Suprapubic skin (tissue), 4 donors: ENCODE data around the gene C1QTNF8.

Experiments used
- EP300 ChIP-seq: sonication (generic); formaldehyde crosslinking; IDR thresholded peaks from one replicate; pipeline ENCODE4 v1.6.1; 2017; ENCODE audit warnings: antibody characterized with exemption
- POLR2A ChIP-seq, 2 donors: fragments of 450-650 bp; IDR thresholded peaks; one replicate each; pipeline ENCODE4 v1.6.1; 2017; ENCODE audit warnings: antibody characterized with exemption in 2 of 2, mild to moderate bottlenecking in 2 of 2, moderate library complexity in 2 of 2
- POLR2AphosphoS5 ChIP-seq, 3 donors: sonication (generic); formaldehyde crosslinking; IDR thresholded peaks; one replicate each; pipeline ENCODE4 v1.6.1; 2017; ENCODE audit warnings: antibody characterized with exemption in 3 of 3
- TF ChIP-seq, protein P1 (sequence below), 2 donors: fragments of 200-600 bp in 1 of 2; fragments of 450-650 bp in 1 of 2; sonication (generic) in 1 of 2; IDR thresholded peaks; one replicate each; pipeline ENCODE4 v1.5.1; 2016 to 2019; ENCODE audit warnings: antibody characterized with exemption in 2 of 2, mild to moderate bottlenecking in 1 of 2, moderate library complexity in 1 of 2

DNA sequence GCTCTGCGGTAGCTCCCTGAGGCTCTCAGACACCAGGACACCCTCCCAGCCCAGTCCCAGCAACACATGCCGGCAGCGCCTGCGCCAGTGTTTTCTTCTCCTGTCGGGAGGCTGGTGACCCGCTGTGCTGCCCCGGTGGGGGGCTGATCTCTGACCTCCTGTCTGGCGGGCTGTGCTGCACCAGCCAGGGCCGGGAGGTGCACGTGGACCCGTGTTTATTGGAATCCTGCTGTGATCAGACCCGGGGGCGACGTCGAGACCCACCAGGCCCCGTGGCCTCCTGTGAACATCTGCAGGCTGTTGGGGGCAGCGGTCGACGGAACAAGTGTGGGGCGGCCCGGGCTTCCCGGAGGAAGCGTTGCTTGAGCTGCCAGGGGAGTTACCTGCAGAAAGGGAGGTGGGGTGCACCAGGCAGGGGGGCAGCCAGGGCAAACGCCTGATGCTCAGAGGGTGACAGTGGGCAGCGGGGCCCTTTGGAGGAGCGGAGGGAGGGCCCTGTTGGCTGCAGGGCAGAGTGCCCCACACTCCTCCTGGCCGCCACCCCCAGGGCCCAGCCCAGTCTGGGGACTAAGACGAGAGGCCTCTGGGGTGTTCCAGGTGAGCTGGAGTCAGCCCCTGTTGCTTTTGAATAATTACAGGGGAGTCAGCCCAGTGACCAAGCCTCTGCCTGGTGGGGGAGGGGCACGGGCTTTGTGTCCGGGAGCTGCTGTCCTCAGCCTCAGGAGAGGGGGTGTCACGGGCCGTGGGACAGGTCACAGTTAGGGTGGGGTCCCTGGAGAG lies 25.8 kb downstream of the C1QTNF8 start:
- no peak for TF ChIP-seq POLR2AphosphoS5 (IDR thresholded peaks at IDR 0.05)
- no peak for TF ChIP-seq POLR2A (IDR thresholded peaks at IDR 0.05)
- TF ChIP-seq, protein P1, sequence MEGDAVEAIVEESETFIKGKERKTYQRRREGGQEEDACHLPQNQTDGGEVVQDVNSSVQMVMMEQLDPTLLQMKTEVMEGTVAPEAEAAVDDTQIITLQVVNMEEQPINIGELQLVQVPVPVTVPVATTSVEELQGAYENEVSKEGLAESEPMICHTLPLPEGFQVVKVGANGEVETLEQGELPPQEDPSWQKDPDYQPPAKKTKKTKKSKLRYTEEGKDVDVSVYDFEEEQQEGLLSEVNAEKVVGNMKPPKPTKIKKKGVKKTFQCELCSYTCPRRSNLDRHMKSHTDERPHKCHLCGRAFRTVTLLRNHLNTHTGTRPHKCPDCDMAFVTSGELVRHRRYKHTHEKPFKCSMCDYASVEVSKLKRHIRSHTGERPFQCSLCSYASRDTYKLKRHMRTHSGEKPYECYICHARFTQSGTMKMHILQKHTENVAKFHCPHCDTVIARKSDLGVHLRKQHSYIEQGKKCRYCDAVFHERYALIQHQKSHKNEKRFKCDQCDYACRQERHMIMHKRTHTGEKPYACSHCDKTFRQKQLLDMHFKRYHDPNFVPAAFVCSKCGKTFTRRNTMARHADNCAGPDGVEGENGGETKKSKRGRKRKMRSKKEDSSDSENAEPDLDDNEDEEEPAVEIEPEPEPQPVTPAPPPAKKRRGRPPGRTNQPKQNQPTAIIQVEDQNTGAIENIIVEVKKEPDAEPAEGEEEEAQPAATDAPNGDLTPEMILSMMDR (IDR thresholded peaks at IDR 0.05), result no peak
- no peak for TF ChIP-seq EP300
